Measurements from ENCODE around the gene SLC6A8. TPM values are rescaled to one million over a fixed set of nuclear protein-coding genes. Genes with fewer than 3 reads are reported as not detected.

Gene SLC6A8
- polyA plus RNA-seq, 2 of the 4 experiments (the other 2 are of a cell fraction) = 2.0 to 6.1 TPM

- FAIRE-seq (no peak), DNase-seq (ENCODE audit: low read depth in 1 of 2, low spot score in 1 of 2) (no peak), ATAC-seq (no peak)
- ChIA-PET CTCF (interaction anchor here (0.9 to 1.1 kb wide), 3 partner anchors 14 to 74 kb away, joined by 3 to 4 read pairs (median 3); no protein-coding TSS in a partner anchor), POLR2A (no interaction called here)
- H3K4me1 ChIP-seq = no peaks in the 10 kb centered on the region
- no peak overlapping the region for H3K4me2 ChIP-seq
- TF ChIP-seq MAX (IDR thresholded peaks at IDR 0.05) = no peak
- TF ChIP-seq FOXS1 (CRISPR knock-in tag; IDR thresholded peaks at IDR 0.05) = no peak
- TF ChIP-seq SMC3 (IDR thresholded peaks at IDR 0.05) = no peak
- TF ChIP-seq EHF (CRISPR knock-in tag; IDR thresholded peaks at IDR 0.05) = no peak
- TF ChIP-seq MAZ (IDR thresholded peaks at IDR 0.05; ENCODE audit: borderline replicate concordance, low read depth, low read length) = no peak
- TF ChIP-seq ZC3H11A (IDR thresholded peaks at IDR 0.05) = no peak
- no peak for TF ChIP-seq FOSB (CRISPR knock-in tag; IDR thresholded peaks at IDR 0.05)
- no peak for TF ChIP-seq POLR2AphosphoS2 (conservative IDR thresholded peaks at IDR 0.05; ENCODE audit: low read length)
- no peak for TF ChIP-seq CHD2 (IDR thresholded peaks at IDR 0.05; ENCODE audit: low read length, partially characterized antibody)
- TF ChIP-seq RCOR1 (IDR thresholded peaks at IDR 0.05; ENCODE audit: low read depth, low read length) = no peak
- no peak for TF ChIP-seq CHD4 (IDR thresholded peaks at IDR 0.05; ENCODE audit: borderline replicate concordance)
- TF ChIP-seq MYC (IDR thresholded peaks at IDR 0.05; ENCODE audit: borderline replicate concordance, low read length) = no peak
- TF ChIP-seq PHF8 (IDR thresholded peaks at IDR 0.05; ENCODE audit: borderline replicate concordance, low read depth) = no peak
- H3K9me3 ChIP-seq = no peaks in the 10 kb centered on the region
- no peak overlapping the region for H3K4me3 ChIP-seq
- H3K27ac ChIP-seq = no peak overlapping the region
- 80% methylated on average over 14 of the region's 15 CpGs for WGBS (ENCODE audit: missing lambda C conversion rate)
These were observed 49.2 kb downstream of the SLC6A8 start for GRCh38 chrX:153736871-153737441.

- no peak overlapping the region for H3K4me3 ChIP-seq
- POLR2A ChIA-PET = no interaction called here
- H3K4me2 ChIP-seq = no peak overlapping the region
- no peaks in the 10 kb centered on the region for H3K9me3 ChIP-seq
- no peak for DNase-seq (ENCODE audit: low read depth in 1 of 2, low spot score in 1 of 2)
- no peak overlapping the region for H3K27ac ChIP-seq
- CTCF ChIA-PET = interaction anchor here (0.9 kb wide), 1 partner anchor 26 kb away, joined by 4 read pairs; the partner anchor contains the start of gene PLXNB3
- no peak for FAIRE-seq
- H3K4me1 ChIP-seq = no peaks in the 10 kb centered on the region
- no peak for ATAC-seq
- WGBS (ENCODE audit: missing lambda C conversion rate) = 87% methylated on average over 22 of the region's 27 CpGs
- TF ChIP-seq HMGXB4 (CRISPR knock-in tag; IDR thresholded peaks at IDR 0.05; ENCODE audit: borderline replicate concordance) (no peak), ATOH8 (CRISPR knock-in tag; IDR thresholded peaks at IDR 0.05; ENCODE audit: low read depth) (no peak), RARB (CRISPR knock-in tag; IDR thresholded peaks at IDR 0.05) (no peak), FOSL2 (IDR thresholded peaks at IDR 0.05) (no peak), FOSL2 (CRISPR knock-in tag; IDR thresholded peaks at IDR 0.05) (no peak), REST (IDR thresholded peaks at IDR 0.05) (no peak), CTCF (IDR thresholded peaks at IDR 0.05) (no peak), HOXA7 (CRISPR knock-in tag; IDR thresholded peaks at IDR 0.05) (no peak), ZC3H11A (IDR thresholded peaks at IDR 0.05) (no peak), JUNB (IDR thresholded peaks at IDR 0.05) (no peak), POLR2AphosphoS2 (conservative IDR thresholded peaks at IDR 0.05; ENCODE audit: low read length) (no peak), CBX8 (IDR thresholded peaks at IDR 0.05) (no peak), KDM5A (IDR thresholded peaks at IDR 0.05) (no peak), BCL3 (IDR thresholded peaks at IDR 0.05) (no peak), KDM1A (IDR thresholded peaks at IDR 0.05; ENCODE audit: low read depth) (no peak), RAD21 (conservative IDR thresholded peaks at IDR 0.05 in 1 of 2, IDR thresholded peaks at IDR 0.05 in 1 of 2) (no peak), NPAS2 (CRISPR knock-in tag; IDR thresholded peaks at IDR 0.05; ENCODE audit: borderline replicate concordance) (no peak)
These were observed 50.4 kb downstream of the SLC6A8 start for GRCh38 chrX:153738056-153738605.

All from A549 (cell line).